PC-9 (cell line): ENCODE results near the gene CAV1. TPM values are rescaled to one million over a fixed set of nuclear protein-coding genes. Genes with fewer than 3 reads are reported as not detected.
A peak's percentile ranks its signal among the peaks of the same experiment; 100 is the strongest.

Experiments used
- BruUV-seq: library from RNA; stranded (reverse); fragments of 400-500 nt; replicated peaks from 2 replicates; lab custom pipeline; 2021; lab: Mats Ljungman, UMichigan
- CTCF ChIA-PET: fragments of 300-600 bp; sonication (Branson Sonifier 250); formaldehyde crosslinking; loops from one replicate; lab custom pipeline; 2022; ENCODE audit warnings: antibody characterized with exemption; lab: Charles Lee
- POLR2A ChIA-PET: fragments of 300-600 bp; sonication (Branson Sonifier 250); formaldehyde crosslinking; loops from one replicate; lab custom pipeline; 2022; ENCODE audit warnings: antibody characterized with exemption; ENCODE audit not compliant: unreplicated experiment; lab: Charles Lee
- DNase-seq, 2 experiments: peaks; one replicate each; pipeline versions ENCODE4 v3.0.0 to v3.0.0-alpha.2; 2015 to 2022; ENCODE audit warnings: mixed read lengths in 1 of 2
- H2AFZ ChIP-seq: fragments of 200-600 bp; sonication (generic); 2 replicates; pipeline ENCODE4 v1.8.1; 2017; ENCODE audit warnings: antibody characterized with exemption
- H3F3A ChIP-seq: fragments of 200-600 bp; sonication (generic); 2 replicates; pipeline ENCODE4 v1.8.1; 2017; ENCODE audit warnings: antibody characterized with exemption, mild to moderate bottlenecking, low read depth; ENCODE audit not compliant: insufficient read depth
- H3K27ac ChIP-seq: fragments of 200-600 bp; sonication (generic); 2 replicates; pipeline ENCODE4 v1.6.1; 2016; ENCODE audit warnings: mixed run types
- H3K27me3 ChIP-seq: fragments of 200-600 bp; sonication (generic); 2 replicates; pipeline ENCODE4 v1.6.1; 2016; ENCODE audit warnings: low read depth, mixed run types; ENCODE audit not compliant: insufficient read depth
- H3K36me3 ChIP-seq: fragments of 200-600 bp; sonication (generic); 2 replicates; pipeline ENCODE4 v1.6.1; 2016; ENCODE audit warnings: low read depth, mixed run types
- H3K4me1 ChIP-seq: fragments of 200-600 bp; sonication (generic); replicated peaks from 2 replicates; pipeline ENCODE4 v1.6.1; 2016; ENCODE audit warnings: mixed run types; ENCODE audit not compliant: insufficient read depth
- H3K4me2 ChIP-seq: fragments of 200-600 bp; sonication (generic); 2 replicates; pipeline ENCODE4 v1.6.1; 2017; ENCODE audit warnings: mixed run types
- H3K4me3 ChIP-seq: fragments of 200-600 bp; sonication (generic); 2 replicates; pipeline ENCODE4 v1.6.1; 2016; ENCODE audit warnings: mixed run types
- H3K79me2 ChIP-seq: fragments of 200-600 bp; sonication (generic); 2 replicates; pipeline ENCODE4 v1.6.1; 2017; ENCODE audit warnings: low read depth, mixed run types
- H3K9me2 ChIP-seq: fragments of 200-600 bp; sonication (generic); 2 replicates; pipeline ENCODE4 v1.8.1; 2017; ENCODE audit warnings: mild to moderate bottlenecking; ENCODE audit not compliant: insufficient read depth
- H3K9me3 ChIP-seq: fragments of 200-600 bp; sonication (generic); 2 replicates; pipeline ENCODE4 v1.8.1; 2016; ENCODE audit warnings: low read depth; ENCODE audit not compliant: insufficient read depth
- H4K20me1 ChIP-seq: fragments of 200-600 bp; sonication (generic); 2 replicates; pipeline ENCODE4 v1.8.1; 2017; ENCODE audit not compliant: insufficient read depth
- EZH2 ChIP-seq: fragments of 200-600 bp; sonication (generic); IDR thresholded peaks from 2 replicates; pipeline ENCODE4 v1.8.0; 2017; ENCODE audit warnings: antibody characterized with exemption, low read depth
- intact Hi-C: fragments of 100-400 bp; cut with micrococcal nuclease; formaldehyde crosslinking; loops from one replicate; pipeline ENCODE4 v1.10.0; 2022; ENCODE audit not compliant: unreplicated experiment
- total RNA-seq: library from RNA; stranded (reverse); gene quantifications from 2 replicates; pipeline ENCODE4 v1.2.3, GENCODE V29; 2021
- TF ChIP-seq, protein P1 (sequence below): fragments of 200-600 bp; sonication (generic); conservative IDR thresholded peaks from 2 replicates; pipeline ENCODE4 v1.6.1; 2017; ENCODE audit warnings: mixed run types, antibody characterized with exemption, mild to moderate bottlenecking, moderate library complexity

CAV1 gene
- total RNA-seq, 1 experiment from 2014 or later, result 1,077 TPM

GRCh38 chr7:116526897-116527296, 2.1 kb downstream of the CAV1 start:
- Histone ChIP-seq H3K27me3 (no peaks in the 10 kb centered on the region), H3K4me1 (peaks cover 60% of the 10 kb centered on the region), H3K4me2 (peak overlapping the region; percentile 99), H2AFZ (peak overlapping the region; percentile 90), H3K4me3 (peak overlapping the region; percentile 97), H3F3A (peaks cover 21% of the 10 kb centered on the region; the same call in 1 of the 2 replicates), H3K79me2 (peaks cover 59% of the 10 kb centered on the region), H3K36me3 (peaks cover 24% of the 10 kb centered on the region), H4K20me1 (no peaks in the 10 kb centered on the region), H3K27ac (peak overlapping the region; percentile 92), H3K9me3 (no peaks in the 10 kb centered on the region), H3K9me2 (no peaks in the 10 kb centered on the region)
- ChIA-PET CTCF (interaction anchor here (0.6 to 1.6 kb wide), 4 partner anchors 20 to 267 kb away, joined by 3 to 11 read pairs (median 6); no protein-coding TSS in a partner anchor), POLR2A (interaction anchor here (0.7 to 1.2 kb wide), 7 partner anchors 82 to 350 kb away, joined by 3 to 34 read pairs (median 6); no protein-coding TSS in a partner anchor)
- intact Hi-C loops, result loop anchor here (1.0 to 5.0 kb wide), 9 partner anchors 62 to 345 kb away; partner anchors contain the start of gene MET
- no peak for DNase-seq
- BruUV-seq, result no TSS peak
- TF ChIP-seq, protein P1, sequence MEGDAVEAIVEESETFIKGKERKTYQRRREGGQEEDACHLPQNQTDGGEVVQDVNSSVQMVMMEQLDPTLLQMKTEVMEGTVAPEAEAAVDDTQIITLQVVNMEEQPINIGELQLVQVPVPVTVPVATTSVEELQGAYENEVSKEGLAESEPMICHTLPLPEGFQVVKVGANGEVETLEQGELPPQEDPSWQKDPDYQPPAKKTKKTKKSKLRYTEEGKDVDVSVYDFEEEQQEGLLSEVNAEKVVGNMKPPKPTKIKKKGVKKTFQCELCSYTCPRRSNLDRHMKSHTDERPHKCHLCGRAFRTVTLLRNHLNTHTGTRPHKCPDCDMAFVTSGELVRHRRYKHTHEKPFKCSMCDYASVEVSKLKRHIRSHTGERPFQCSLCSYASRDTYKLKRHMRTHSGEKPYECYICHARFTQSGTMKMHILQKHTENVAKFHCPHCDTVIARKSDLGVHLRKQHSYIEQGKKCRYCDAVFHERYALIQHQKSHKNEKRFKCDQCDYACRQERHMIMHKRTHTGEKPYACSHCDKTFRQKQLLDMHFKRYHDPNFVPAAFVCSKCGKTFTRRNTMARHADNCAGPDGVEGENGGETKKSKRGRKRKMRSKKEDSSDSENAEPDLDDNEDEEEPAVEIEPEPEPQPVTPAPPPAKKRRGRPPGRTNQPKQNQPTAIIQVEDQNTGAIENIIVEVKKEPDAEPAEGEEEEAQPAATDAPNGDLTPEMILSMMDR, result no peak
- TF ChIP-seq EZH2, result no peak

DNA sequence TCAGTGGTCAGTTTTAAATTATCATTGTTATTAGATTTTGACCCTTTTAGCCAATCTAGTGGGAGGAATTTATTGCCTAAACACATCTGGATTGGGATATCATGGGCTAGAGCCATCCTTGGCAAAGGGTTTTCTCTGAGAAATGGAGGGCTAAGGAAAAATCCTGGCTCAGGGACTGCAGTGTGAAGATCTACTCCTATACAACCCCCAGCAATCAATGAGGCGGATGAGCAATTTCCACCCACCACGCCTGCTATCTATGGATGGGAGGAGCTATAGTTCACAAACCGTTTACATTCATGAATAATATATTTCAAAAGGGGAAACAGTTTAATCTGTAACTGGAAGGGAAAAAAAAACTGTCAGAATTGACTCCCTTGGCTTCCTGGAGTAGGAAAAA, 2.7 kb downstream of the CAV1 start:
- H3K27ac ChIP-seq, result peak overlapping the region; percentile 92
- intact Hi-C loops, result loop anchor here (1.0 to 5.0 kb wide), 4 partner anchors 62 to 345 kb away; partner anchors contain the start of gene MET
- ChIA-PET POLR2A (interaction anchor here (0.6 to 0.7 kb wide), 4 partner anchors 83 to 256 kb away, joined by 4 to 6 read pairs (median 4); no protein-coding TSS in a partner anchor), CTCF (no interaction called here)
- H3K9me2 ChIP-seq, result no peaks in the 10 kb centered on the region
- H4K20me1 ChIP-seq, result no peaks in the 10 kb centered on the region
- peaks cover 15% of the 10 kb centered on the region; the same call in 1 of the 2 replicates for H3F3A ChIP-seq
- no peaks in the 10 kb centered on the region for H3K27me3 ChIP-seq
- H2AFZ ChIP-seq, result no peak overlapping the region
- TF ChIP-seq, protein P1, result no peak
- no peak for TF ChIP-seq EZH2
- H3K79me2 ChIP-seq, result peaks cover 66% of the 10 kb centered on the region
- H3K4me3 ChIP-seq, result peak overlapping the region; percentile 97; the same call in 1 of the 2 replicates
- no peak for DNase-seq
- peaks cover 30% of the 10 kb centered on the region for H3K36me3 ChIP-seq
- H3K9me3 ChIP-seq, result no peaks in the 10 kb centered on the region
- peaks cover 54% of the 10 kb centered on the region for H3K4me1 ChIP-seq
- peak overlapping the region; percentile 99 for H3K4me2 ChIP-seq
- BruUV-seq, result no TSS peak

GRCh38 chr7:116528008-116528789, 3.4 kb downstream of the CAV1 start:
- peak; percentile 44 to 46 for DNase-seq
- peaks cover 50% of the 10 kb centered on the region for H3K4me1 ChIP-seq
- POLR2A ChIA-PET, result interaction anchor here (0.6 to 0.7 kb wide), 3 partner anchors 93 to 255 kb away, joined by 4 read pairs; no protein-coding TSS in a partner anchor

More at GRCh38 chr7:116528008-116528789, 3.4 kb downstream of the CAV1 start:
- H3F3A ChIP-seq, result peaks cover 13% of the 10 kb centered on the region; the same call in 1 of the 2 replicates
- peak overlapping the region; percentile 97; the same call in 1 of the 2 replicates for H3K4me3 ChIP-seq
- TF ChIP-seq, protein P1, result no peak
- TF ChIP-seq EZH2, result no peak
- BruUV-seq, result no TSS peak
- H4K20me1 ChIP-seq, result no peaks in the 10 kb centered on the region
- intact Hi-C loops, result loop anchor here (5.0 kb wide), 2 partner anchors 279 to 346 kb away; no protein-coding TSS in a partner anchor
- no peaks in the 10 kb centered on the region for H3K9me3 ChIP-seq
- H3K36me3 ChIP-seq, result peaks cover 35% of the 10 kb centered on the region
- H3K27me3 ChIP-seq, result no peaks in the 10 kb centered on the region
- CTCF ChIA-PET, result interaction anchor here (0.8 to 0.9 kb wide), 2 partner anchors 342 to 348 kb away, joined by 3 to 6 read pairs; no protein-coding TSS in a partner anchor
- no peak overlapping the region for H2AFZ ChIP-seq
- H3K9me2 ChIP-seq, result no peaks in the 10 kb centered on the region
- peaks cover 71% of the 10 kb centered on the region for H3K79me2 ChIP-seq
- 0 out of 2 replicates have a peak overlapping the region, but pooled peaks have one; percentile 7 for H3K27ac ChIP-seq
- H3K4me2 ChIP-seq, result peak overlapping the region; percentile 99
